IMR-90 (cell line): ENCODE data around the gene DIAPH2. TPM values are rescaled to one million over a fixed set of nuclear protein-coding genes. Genes with fewer than 3 reads are reported as not detected.

Source experiments
- ATAC-seq: fragments of 200-7000 bp; cut with Tn5 transposase; 2 replicates; pipeline ENCODE4 v1.9.1; 2020; ENCODE audit warnings: low read depth, mild to moderate bottlenecking, moderate library complexity
- BruUV-seq: library from RNA; stranded (reverse); fragments of 400-500 nt; replicated peaks from 2 replicates; lab custom pipeline; 2021; lab: Mats Ljungman, UMichigan
- CTCF ChIA-PET: fragments of 300-600 bp; formaldehyde crosslinking; extraction: SDS; loops from one replicate; lab custom pipeline; 2021; ENCODE audit warnings: antibody characterized with exemption; lab: Yijun Ruan, JAX
- POLR2A ChIA-PET: fragments of 300-600 bp; sonication (Branson Sonifier 250); formaldehyde crosslinking; loops from one replicate; lab custom pipeline; 2022; ENCODE audit warnings: antibody characterized with exemption; ENCODE audit not compliant: unreplicated experiment; lab: Charles Lee
- DNase-seq: peaks from one replicate; pipeline ENCODE4 v3.0.0; 2013
- H2AFZ ChIP-seq: replicated peaks from 2 replicates; pipeline ENCODE3; 2013; ENCODE audit warnings: low read length, mild to moderate bottlenecking; ENCODE audit not compliant: poor library complexity
- H2AK5ac ChIP-seq: 2 replicates; pipeline ENCODE4 v1.6.1; 2013; ENCODE audit warnings: low read depth, low read length, inconsistent platforms
- H2AK9ac ChIP-seq: replicated peaks from 2 replicates; pipeline ENCODE3; 2013; ENCODE audit warnings: mild to moderate bottlenecking, low read depth, low read length, moderate library complexity; ENCODE audit not compliant: poor library complexity
- H2BK120ac ChIP-seq: 2 replicates; pipeline ENCODE4 v1.6.1; 2013; ENCODE audit warnings: low read depth, low read length, inconsistent platforms
- H2BK15ac ChIP-seq: 3 replicates; pipeline ENCODE4 v1.6.1; 2013; ENCODE audit warnings: low read depth, low read length, inconsistent platforms
- H2BK20ac ChIP-seq: 2 replicates; pipeline ENCODE4 v1.6.1; 2013; ENCODE audit warnings: low read depth, mild to moderate bottlenecking, inconsistent platforms, low read length, moderate library complexity
- H2BK5ac ChIP-seq: 2 replicates; pipeline ENCODE4 v1.6.1; 2013; ENCODE audit warnings: mild to moderate bottlenecking, low read depth, low read length, inconsistent platforms; ENCODE audit not compliant: poor library complexity, severe bottlenecking
- H3K14ac ChIP-seq: replicated peaks from 2 replicates; pipeline ENCODE4 v1.6.1; 2013; ENCODE audit warnings: low read depth, low read length, inconsistent platforms
- H3K18ac ChIP-seq: 2 replicates; pipeline ENCODE4 v1.6.1; 2013; ENCODE audit warnings: low read depth, low read length, control low read depth
- H3K23ac ChIP-seq: 2 replicates; pipeline ENCODE4 v1.6.1; 2013; ENCODE audit warnings: low read depth, low read length, inconsistent platforms
- H3K27ac ChIP-seq: 2 replicates; pipeline ENCODE4 v1.5.1; 2013; ENCODE audit warnings: mild to moderate bottlenecking, control low read depth, low read length; ENCODE audit not compliant: insufficient read depth
- H3K27me3 ChIP-seq: 2 replicates; pipeline ENCODE4 v1.6.1; 2013; ENCODE audit warnings: low read length; ENCODE audit not compliant: control insufficient read depth, insufficient read depth
- H3K36me3 ChIP-seq: 2 replicates; pipeline ENCODE4 v1.6.1; 2013; ENCODE audit warnings: low read length, mixed read lengths; ENCODE audit not compliant: control insufficient read depth, insufficient read depth
- H3K4ac ChIP-seq: 2 replicates; pipeline ENCODE4 v1.6.1; 2013; ENCODE audit warnings: low read depth, low read length, inconsistent platforms
- H3K4me1 ChIP-seq: 2 replicates; pipeline ENCODE4 v1.6.1; 2013; ENCODE audit warnings: low read length, mixed read lengths; ENCODE audit not compliant: control insufficient read depth, insufficient read depth
- H3K4me2 ChIP-seq: 2 replicates; pipeline ENCODE4 v1.6.1; 2013; ENCODE audit warnings: low read depth, mild to moderate bottlenecking, control low read depth, low read length, moderate library complexity
- H3K4me3 ChIP-seq: 2 replicates; pipeline ENCODE4 v1.5.1; 2013; ENCODE audit warnings: low read depth, mild to moderate bottlenecking, control low read depth, low read length, moderate library complexity; ENCODE audit not compliant: insufficient read depth
- H3K56ac ChIP-seq: 2 replicates; pipeline ENCODE4 v1.6.1; 2013; ENCODE audit warnings: low read length, inconsistent platforms; ENCODE audit not compliant: insufficient read depth; ENCODE audit errors: extremely low read depth
- H3K79me1 ChIP-seq, 2 experiments: 2 replicates each; pipeline ENCODE4 v1.6.1; 2013; ENCODE audit warnings: low read length in 2 of 2, inconsistent platforms in 1 of 2, low read depth in 1 of 2
- H3K9ac ChIP-seq: 2 replicates; pipeline ENCODE4 v1.6.1; 2013; ENCODE audit warnings: low read depth, low read length, control low read depth
- H3K9me1 ChIP-seq: 2 replicates; pipeline ENCODE4 v1.6.1; 2013; ENCODE audit warnings: low read length, inconsistent platforms; ENCODE audit not compliant: insufficient read depth
- H3K9me3 ChIP-seq: 2 replicates; pipeline ENCODE4 v1.6.1; 2013; ENCODE audit warnings: low read length; ENCODE audit not compliant: control insufficient read depth, insufficient read depth
- H4K20me1 ChIP-seq: 2 replicates; pipeline ENCODE4 v1.6.1; 2013; ENCODE audit warnings: low read length, inconsistent platforms; ENCODE audit not compliant: insufficient read depth
- H4K5ac ChIP-seq: 2 replicates; pipeline ENCODE4 v1.6.1; 2013; ENCODE audit warnings: mild to moderate bottlenecking, low read depth, low read length, control low read depth
- H4K8ac ChIP-seq, 2 experiments: 2 replicates each; pipeline ENCODE4 v1.6.1; 2013; ENCODE audit warnings: low read depth in 2 of 2, low read length in 2 of 2, control low read depth in 1 of 2, inconsistent platforms in 1 of 2
- H4K91ac ChIP-seq: 2 replicates; pipeline ENCODE4 v1.6.1; 2013; ENCODE audit warnings: low read depth, low read length, inconsistent platforms; ENCODE audit not compliant: insufficient read depth
- BHLHE40 ChIP-seq: fragments of 150-350 bp; IDR thresholded peaks from 2 replicates; pipeline ENCODE4 v1.6.1; 2016; ENCODE audit warnings: mild to moderate bottlenecking, low read depth, low read length
- CEBPB ChIP-seq: IDR thresholded peaks from 2 replicates; pipeline ENCODE4 v1.6.1; 2012; ENCODE audit warnings: low read depth, low read length, improper control_type of control experiment
- CHD1 ChIP-seq: IDR thresholded peaks from 2 replicates; pipeline ENCODE4 v1.6.1; 2012; ENCODE audit warnings: low read depth, low read length, improper control_type of control experiment
- CTCF ChIP-seq: conservative IDR thresholded peaks from 2 replicates; pipeline ENCODE4 v1.5.1; 2012; ENCODE audit warnings: mild to moderate bottlenecking, low read depth, low read length, improper control_type of control experiment
- FOS ChIP-seq: fragments of 150-350 bp; IDR thresholded peaks from 2 replicates; pipeline ENCODE4 v1.6.1; 2016; ENCODE audit warnings: low read depth, low read length
- MAFK ChIP-seq: IDR thresholded peaks from 2 replicates; pipeline ENCODE4 v1.6.1; 2012; ENCODE audit warnings: low read depth, low read length, improper control_type of control experiment
- MAZ ChIP-seq: IDR thresholded peaks from 2 replicates; pipeline ENCODE4 v1.6.1; 2012; ENCODE audit warnings: low read depth, mild to moderate bottlenecking, low read length, improper control_type of control experiment, moderate library complexity, borderline replicate concordance
- MXI1 ChIP-seq: IDR thresholded peaks from 2 replicates; pipeline ENCODE4 v1.6.1; 2012; ENCODE audit warnings: low read depth, mild to moderate bottlenecking, low read length, moderate library complexity, borderline replicate concordance
- NFE2L2 ChIP-seq: fragments of 150-350 bp; IDR thresholded peaks from 2 replicates; pipeline ENCODE4 v1.6.1; 2016; ENCODE audit warnings: low read depth, mild to moderate bottlenecking, low read length
- POLR2A ChIP-seq: IDR thresholded peaks from 2 replicates; pipeline ENCODE4 v1.6.1; 2012; ENCODE audit warnings: mild to moderate bottlenecking, low read depth, low read length
- RAD21 ChIP-seq: IDR thresholded peaks from 2 replicates; pipeline ENCODE4 v1.6.1; 2012; ENCODE audit warnings: low read length, improper control_type of control experiment
- RCOR1 ChIP-seq: IDR thresholded peaks from 2 replicates; pipeline ENCODE4 v1.6.1; 2012; ENCODE audit warnings: mild to moderate bottlenecking, low read length, improper control_type of control experiment; ENCODE audit not compliant: insufficient replicate concordance
- RFX5 ChIP-seq: IDR thresholded peaks from 2 replicates; pipeline ENCODE4 v1.8.0; 2012; ENCODE audit warnings: low read depth, mild to moderate bottlenecking, low read length, moderate library complexity
- SMC3 ChIP-seq: fragments of 150-350 bp; IDR thresholded peaks from 2 replicates; pipeline ENCODE4 v1.6.1; 2016; ENCODE audit warnings: low read depth, mild to moderate bottlenecking, antibody characterized with exemption, low read length, moderate library complexity
- WGBS, 2 experiments: methylation state at CpG; one replicate each; pipeline versions ENCODE4 v1.1.5 to v1.1.7; 2013; ENCODE audit warnings: missing lambda C conversion rate in 2 of 2; ENCODE audit not compliant: insufficient read length in 1 of 2; ENCODE audit errors: extremely low coverage in 2 of 2; 5-methylcytosine and 5-hydroxymethylcytosine counted together
- dilution Hi-C: fragments of 300-500 bp; cut with HindIII; formaldehyde crosslinking; loops from one replicate; pipeline ENCODE4 v1.14.3; 2018; ENCODE audit warnings: low sequenced_read_pairs; ENCODE audit not compliant: unreplicated experiment
- in situ Hi-C: fragments of 300-500 bp; cut with MboI; formaldehyde crosslinking; loops from 3 replicates; pipeline ENCODE4 v1.14.3; 2019; ENCODE audit warnings: low sequenced_read_pairs, inconsistent platforms, mixed read lengths
- intact Hi-C: fragments of 100-400 bp; cut with micrococcal nuclease; formaldehyde crosslinking; loops from 2 replicates; pipeline ENCODE4 v1.10.0; 2022
- polyA plus RNA-seq, 3 experiments: library from polyadenylated mRNA; depleted of rRNA; stranded (reverse); fragments of >200 nt; gene quantifications; 2 replicates each; pipeline ENCODE4 v1.2.3, GENCODE V29; 2012; ENCODE audit warnings: low replicate concordance in 1 of 3
- total RNA-seq: library from RNA; depleted of rRNA; stranded (reverse); fragments of >200 nt; gene quantifications from 2 replicates; pipeline ENCODE4 v1.2.3, GENCODE V29; 2012
- TF ChIP-seq, protein P1 (sequence below): fragments of 150-350 bp; IDR thresholded peaks from 2 replicates; pipeline ENCODE4 v1.6.1; 2017; ENCODE audit warnings: mild to moderate bottlenecking, antibody characterized with exemption, low read length, low read depth
- TF ChIP-seq, protein P2 (sequence below): fragments of 150-350 bp; IDR thresholded peaks from 2 replicates; pipeline ENCODE4 v1.6.1; 2016; ENCODE audit warnings: low read depth, mild to moderate bottlenecking, low read length, moderate library complexity, borderline replicate concordance

Gene DIAPH2
- total and polyA plus RNA-seq, 2 of the 4 experiments (the other 2 are of a cell fraction) = 3.6 to 19.9 TPM

- no peak overlapping the region for H4K8ac ChIP-seq
- DNase-seq (no peak), ATAC-seq (no peak)
- H4K5ac ChIP-seq = no peak overlapping the region
- dilution Hi-C loops (no loop called here), in situ Hi-C loops (no loop called here), intact Hi-C loops (no loop called here)
- no peak overlapping the region for H3K4me3 ChIP-seq
- no peaks in the 10 kb centered on the region; the same call in 1 of the 2 replicates for H3K27me3 ChIP-seq
- no peak overlapping the region for H2AFZ ChIP-seq
- no peak overlapping the region for H3K9ac ChIP-seq
- H3K4me2 ChIP-seq = no peak overlapping the region
- no peak overlapping the region for H2AK9ac ChIP-seq
- no peak overlapping the region for H2AK5ac ChIP-seq
- ChIA-PET POLR2A (no interaction called here), CTCF (no interaction called here)
- H3K56ac ChIP-seq = no peak overlapping the region
- BruUV-seq = no TSS peak
- 0 out of 4 replicates have a peak, but pooled peaks cover 2 to 4% of the 10 kb centered on the region in 2 experiments for H3K79me1 ChIP-seq
- WGBS, 2 experiments = no CpG with 5 or more reads among the region's 4 CpGs
- no peaks in the 10 kb centered on the region for H3K9me3 ChIP-seq
- H3K4me1 ChIP-seq = no peaks in the 10 kb centered on the region
- no peak overlapping the region for H3K27ac ChIP-seq
- no peak overlapping the region for H2BK5ac ChIP-seq
- H2BK15ac ChIP-seq = no peak overlapping the region
- H3K36me3 ChIP-seq = 0 out of 2 replicates have a peak, but pooled peaks cover 1% of the 10 kb centered on the region
- no peaks in the 10 kb centered on the region for H4K20me1 ChIP-seq
- H3K9me1 ChIP-seq = no peaks in the 10 kb centered on the region
- H3K14ac ChIP-seq = no peak overlapping the region
- no peak overlapping the region for H3K4ac ChIP-seq
- TF ChIP-seq MAFK (no peak), CHD1 (no peak), RCOR1 (no peak), RAD21 (no peak), RFX5 (no peak), CTCF (no peak), SMC3 (no peak), POLR2A (no peak), MAZ (no peak), CEBPB (no peak), MXI1 (no peak), NFE2L2 (no peak), FOS (no peak), BHLHE40 (no peak)
- TF ChIP-seq, protein P1, sequence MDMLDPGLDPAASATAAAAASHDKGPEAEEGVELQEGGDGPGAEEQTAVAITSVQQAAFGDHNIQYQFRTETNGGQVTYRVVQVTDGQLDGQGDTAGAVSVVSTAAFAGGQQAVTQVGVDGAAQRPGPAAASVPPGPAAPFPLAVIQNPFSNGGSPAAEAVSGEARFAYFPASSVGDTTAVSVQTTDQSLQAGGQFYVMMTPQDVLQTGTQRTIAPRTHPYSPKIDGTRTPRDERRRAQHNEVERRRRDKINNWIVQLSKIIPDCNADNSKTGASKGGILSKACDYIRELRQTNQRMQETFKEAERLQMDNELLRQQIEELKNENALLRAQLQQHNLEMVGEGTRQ = no peak
- TF ChIP-seq, protein P2, sequence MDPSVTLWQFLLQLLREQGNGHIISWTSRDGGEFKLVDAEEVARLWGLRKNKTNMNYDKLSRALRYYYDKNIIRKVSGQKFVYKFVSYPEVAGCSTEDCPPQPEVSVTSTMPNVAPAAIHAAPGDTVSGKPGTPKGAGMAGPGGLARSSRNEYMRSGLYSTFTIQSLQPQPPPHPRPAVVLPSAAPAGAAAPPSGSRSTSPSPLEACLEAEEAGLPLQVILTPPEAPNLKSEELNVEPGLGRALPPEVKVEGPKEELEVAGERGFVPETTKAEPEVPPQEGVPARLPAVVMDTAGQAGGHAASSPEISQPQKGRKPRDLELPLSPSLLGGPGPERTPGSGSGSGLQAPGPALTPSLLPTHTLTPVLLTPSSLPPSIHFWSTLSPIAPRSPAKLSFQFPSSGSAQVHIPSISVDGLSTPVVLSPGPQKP = no peak
- H4K91ac ChIP-seq = no peak overlapping the region
- no peak overlapping the region for H2BK20ac ChIP-seq
- H2BK120ac ChIP-seq = no peak overlapping the region
- H3K23ac ChIP-seq = no peak overlapping the region
- H3K18ac ChIP-seq = no peak overlapping the region
Observed at GRCh38 chrX:96696462-96696861, 11.8 kb downstream of the DIAPH2 start.
